ENCODE data around the gene SLC39A2.
"Not testable (repeated sequence)": the region's sequence is repeated elsewhere in the genome, so short reads cannot be mapped to it uniquely, and the experiment has no call there.

SLC39A2 gene, protein sequence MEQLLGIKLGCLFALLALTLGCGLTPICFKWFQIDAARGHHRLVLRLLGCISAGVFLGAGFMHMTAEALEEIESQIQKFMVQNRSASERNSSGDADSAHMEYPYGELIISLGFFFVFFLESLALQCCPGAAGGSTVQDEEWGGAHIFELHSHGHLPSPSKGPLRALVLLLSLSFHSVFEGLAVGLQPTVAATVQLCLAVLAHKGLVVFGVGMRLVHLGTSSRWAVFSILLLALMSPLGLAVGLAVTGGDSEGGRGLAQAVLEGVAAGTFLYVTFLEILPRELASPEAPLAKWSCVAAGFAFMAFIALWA

DNA sequence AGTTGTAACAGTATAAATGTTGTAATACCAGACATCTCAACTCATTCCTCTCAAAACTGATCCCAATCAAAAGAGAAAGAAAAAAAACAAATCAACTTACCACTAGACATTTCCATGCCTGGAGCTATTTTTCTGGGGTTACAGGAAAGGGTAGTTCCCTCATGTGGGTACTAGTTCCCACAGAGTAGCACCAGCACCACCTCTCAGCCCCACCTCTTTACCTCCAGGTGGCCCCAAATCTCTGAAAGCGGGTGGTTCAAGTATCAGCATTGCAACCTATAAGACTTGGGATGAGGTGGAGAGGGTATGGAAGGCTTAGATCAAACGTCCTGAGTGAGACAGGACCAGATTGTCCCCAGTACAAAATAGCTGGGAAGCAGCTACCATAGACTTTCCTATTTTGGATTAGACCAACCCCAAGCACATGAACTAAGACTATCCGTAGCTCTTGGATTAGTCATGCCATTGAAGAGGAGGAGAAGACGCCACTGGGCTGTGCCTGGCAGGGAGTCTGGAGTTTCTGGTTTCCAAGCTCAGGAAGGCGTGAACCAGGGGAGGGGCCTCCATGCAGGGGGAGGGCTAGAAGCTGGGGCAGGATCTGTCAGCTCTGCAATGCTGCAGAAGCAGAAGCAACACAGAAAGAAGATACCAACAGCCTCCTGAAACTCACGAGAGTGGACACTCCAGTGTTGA lies at the start of gene SLC39A2:
Gene SLC39A2, plus strand, starts transcription at position 620 of the 693 bp plus-strand sequence. CDS start 154 bp downstream, outside the sequence.
- peak; percentile 62 for DNase-seq (ENCODE audit: low read depth)

DNA sequence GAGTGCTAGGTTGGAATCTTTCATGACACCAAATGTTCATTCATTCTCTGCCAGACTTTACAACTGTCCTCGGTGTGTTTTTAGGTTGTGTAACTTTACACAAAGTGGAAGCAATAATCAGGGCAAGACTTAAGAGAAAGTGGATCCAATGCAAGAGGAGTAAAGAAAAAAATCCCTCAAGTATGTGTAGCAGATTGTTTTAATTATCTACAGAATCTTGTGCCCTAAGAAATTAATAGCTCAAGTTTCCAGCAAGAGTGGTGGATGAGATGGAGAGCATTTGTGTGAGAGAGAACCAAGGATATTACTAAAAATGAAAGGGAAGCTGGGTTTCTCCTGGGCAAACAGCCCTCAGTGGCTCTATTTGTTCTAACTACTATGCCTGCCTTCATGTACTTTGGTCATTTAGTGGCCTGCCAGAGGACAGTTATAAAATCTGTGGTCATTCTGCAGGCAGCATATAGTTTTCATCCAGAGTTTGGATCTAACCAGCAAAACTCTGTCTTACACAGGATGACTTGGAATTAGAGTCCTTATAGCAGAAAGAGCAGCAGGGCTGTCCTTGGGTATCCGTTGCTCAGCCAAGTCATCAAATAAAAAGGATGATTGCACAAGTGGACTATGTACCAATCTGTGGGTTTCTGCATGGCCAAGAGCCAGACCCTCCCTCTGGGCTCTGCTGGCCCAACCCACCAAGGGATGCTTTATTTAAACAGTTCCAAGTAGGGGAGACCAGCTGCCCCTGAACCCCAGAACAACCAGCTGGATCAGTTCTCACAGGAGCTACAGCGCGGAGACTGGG lies 44.2 kb upstream of the SLC39A2 start, which contains the start of gene RNASE2:
Gene RNASE2, plus strand, starts transcription at position 752 of the 802 bp plus-strand sequence. CDS start 285 bp downstream, outside the sequence.
- not testable (repeated sequence) for DNase-seq (ENCODE audit: low read depth)

DNA sequence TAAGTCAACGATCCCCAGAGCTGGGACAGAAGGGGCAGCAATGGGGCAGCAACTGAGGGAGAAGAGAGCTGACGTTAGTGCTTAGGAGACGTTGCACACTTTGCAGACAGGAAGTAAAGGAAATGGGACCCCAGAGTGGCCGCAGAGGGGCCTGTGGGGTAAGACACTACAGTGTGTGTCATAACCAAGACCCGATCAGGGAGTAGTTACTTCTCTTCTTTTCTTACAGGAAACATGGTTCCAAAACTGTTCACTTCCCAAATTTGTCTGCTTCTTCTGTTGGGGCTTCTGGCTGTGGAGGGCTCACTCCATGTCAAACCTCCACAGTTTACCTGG lies 43.6 kb upstream of the SLC39A2 start:
- DNase-seq (ENCODE audit: low read depth), result not testable (repeated sequence)

DNA sequence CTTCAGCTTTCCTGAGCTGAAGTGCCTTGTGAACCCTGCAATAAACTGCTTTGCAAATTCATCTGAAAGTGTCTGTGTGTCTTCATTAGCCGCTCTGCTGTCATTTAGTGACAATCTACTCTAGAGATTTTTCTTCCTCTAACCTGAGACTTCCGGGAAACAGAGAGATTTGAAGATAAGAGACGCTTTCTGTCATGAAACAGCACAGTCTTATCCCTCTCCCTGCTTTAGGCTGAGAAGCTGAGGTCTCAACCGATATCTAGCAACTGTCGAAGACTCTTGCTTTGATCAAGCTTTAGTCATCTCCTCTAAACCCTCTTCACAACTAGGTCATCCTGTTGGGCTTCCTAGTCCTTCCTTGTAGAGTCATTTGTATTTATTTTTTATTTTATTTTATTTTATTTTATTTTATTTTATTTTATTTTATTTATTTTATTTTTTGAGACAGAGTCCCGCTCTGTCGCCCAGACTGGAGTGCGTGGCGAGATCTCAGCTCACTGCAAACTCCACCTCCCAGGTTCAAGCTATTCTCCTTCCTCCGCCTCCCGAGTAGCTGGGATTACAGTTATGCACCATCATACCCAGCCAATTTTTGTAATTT lies 42.6 kb upstream of the SLC39A2 start:
- no peak for DNase-seq (ENCODE audit: low read depth)

DNA sequence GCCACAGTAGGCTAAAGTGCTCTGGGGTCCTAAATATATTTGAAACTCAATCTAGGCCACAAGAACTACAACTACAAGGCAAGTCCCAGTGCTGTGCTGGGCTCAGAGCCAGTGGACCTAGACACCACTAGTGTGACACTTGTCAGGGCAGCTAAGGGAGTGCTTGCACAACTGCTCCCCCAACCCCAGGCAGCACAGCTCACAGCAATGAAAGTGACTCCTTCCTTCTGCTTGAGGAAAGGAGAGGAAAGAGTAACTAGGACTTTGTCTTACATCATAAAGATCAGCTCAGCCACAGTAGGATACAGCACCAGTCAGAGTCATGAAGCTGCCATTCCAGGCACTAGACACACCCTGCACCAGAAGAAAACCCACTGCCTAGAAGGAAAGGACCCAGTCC lies 40.1 kb upstream of the SLC39A2 start:
- DNase-seq (ENCODE audit: low read depth), result not testable (repeated sequence)

DNA sequence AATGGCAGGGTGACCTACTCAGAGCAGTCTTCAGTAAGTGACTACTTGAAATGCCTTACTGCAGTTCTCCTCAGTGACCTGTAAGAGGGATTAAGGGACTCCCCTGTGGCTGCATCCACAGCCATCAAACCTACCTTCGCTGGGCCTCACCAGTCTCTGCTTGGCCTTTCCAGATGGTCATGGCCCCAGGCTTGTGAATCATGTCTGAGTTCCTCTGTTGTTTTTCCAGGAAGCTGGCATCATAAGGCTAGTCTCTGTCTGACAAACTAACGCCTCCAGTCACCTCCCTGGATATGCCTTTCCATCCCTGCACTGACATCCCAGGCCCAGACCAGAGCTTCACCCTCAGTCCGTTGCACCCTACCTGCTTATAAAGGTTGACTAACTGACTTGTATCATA lies 29.8 kb upstream of the SLC39A2 start:
- DNase-seq (ENCODE audit: low read depth), result no peak

DNA sequence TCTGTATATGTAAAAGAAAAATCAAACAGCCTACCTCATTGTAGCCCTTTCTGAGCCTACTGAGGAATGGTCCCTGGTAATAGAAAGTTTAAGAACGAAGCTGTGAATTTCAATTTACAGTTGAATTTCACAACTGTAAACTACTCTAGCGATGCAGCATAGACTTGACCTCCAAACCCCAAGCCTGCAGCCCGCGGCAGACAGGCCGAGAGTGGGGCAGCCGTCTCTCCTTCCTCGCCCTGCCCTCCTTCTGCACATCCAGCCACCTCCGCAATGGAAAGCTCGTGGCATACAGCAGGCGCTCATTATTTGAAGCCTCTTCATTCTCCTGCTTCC lies 28.5 kb upstream of the SLC39A2 start:
- no peak for DNase-seq (ENCODE audit: low read depth)

DNA sequence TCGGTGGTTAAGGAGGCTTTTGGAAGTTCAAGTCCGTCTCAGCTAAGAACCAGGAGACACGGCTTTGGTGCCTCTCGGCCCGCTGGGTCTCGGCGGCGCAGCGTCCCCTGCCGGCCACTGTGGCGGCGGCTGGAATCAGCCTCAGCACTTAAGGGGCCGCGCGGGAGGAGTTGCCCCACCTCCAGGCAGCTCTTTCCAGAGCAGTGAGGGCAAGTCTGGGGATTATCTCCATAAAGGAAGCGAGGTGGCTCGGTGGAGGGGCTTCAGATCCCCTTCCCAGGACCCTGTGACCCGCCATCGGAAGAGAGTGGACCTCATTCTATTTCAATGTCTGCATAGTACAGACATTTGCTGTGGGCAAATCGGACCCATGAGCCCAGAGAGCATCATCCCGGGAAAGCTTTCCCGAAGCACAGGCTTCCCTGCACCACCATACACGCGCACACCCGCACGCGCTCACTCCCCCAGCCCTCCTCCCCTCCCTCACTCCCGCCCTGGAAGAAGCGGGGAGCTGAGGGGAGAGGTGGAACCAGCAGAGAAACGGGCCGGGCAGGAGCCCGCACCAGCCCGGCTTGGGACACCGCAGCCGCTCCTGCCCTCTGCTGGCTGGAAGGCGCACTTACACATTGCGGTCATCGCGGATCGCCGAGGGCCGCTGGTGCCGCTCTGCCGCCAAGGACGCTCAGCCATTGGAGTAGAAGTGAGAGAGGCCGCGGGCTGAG lies 27.9 kb upstream of the SLC39A2 start:
- peak; percentile 48 for DNase-seq (ENCODE audit: low read depth)

DNA sequence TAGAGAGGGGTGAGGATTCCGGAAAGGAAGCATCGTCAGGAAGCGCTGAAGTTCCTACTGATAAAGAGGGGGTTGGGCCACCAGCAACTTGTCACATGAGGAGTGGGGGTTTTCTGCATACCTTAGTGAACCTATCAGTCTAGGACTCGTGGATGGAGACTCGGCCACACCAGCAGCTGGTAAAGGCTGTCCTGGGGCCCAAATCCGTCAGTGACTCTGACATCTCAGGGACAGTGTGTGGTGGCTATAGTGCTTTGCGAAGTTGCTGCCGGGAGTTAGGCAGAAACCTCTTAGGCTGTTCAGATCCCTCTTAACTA lies 27.4 kb upstream of the SLC39A2 start:
- DNase-seq (ENCODE audit: low read depth), result no peak

DNA sequence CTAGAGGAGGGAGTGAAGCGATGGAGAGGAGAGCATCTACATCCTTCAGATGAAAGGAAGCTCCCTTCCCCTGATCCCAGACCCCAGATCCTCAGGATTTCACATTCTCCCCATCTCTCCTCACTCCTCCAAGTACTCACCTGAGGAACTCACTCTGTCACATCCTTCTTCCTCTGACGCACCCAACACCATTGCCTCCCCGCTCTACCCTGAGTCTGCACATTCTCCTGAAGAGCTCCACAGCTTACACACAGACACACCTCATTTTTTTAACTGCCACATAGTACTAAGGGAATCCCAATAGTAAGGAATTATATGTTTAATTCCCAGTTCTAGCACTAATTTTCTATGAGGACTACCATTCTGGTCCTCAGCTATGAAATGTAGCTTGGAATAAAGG lies 25.6 kb upstream of the SLC39A2 start:
- no peak for DNase-seq (ENCODE audit: low read depth)

DNA sequence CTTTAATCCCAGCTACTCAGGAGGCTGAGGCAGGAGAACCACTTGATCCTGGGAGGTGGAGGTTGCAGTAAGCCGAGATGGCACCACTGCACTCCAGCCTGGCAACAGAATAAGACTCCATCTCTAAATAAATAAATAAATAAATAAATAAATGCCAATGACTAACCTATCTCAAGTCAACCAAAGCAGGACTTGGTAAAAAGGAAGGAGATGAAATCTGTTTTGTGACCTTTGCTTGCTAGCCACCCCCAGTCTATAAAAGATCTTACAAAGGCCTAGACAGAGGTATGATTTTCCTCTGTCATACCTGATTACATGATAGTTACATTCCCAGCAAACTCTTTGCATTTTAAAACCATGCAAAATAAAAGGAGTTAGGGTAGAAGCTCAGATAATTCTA lies 22.8 kb upstream of the SLC39A2 start:
- DNase-seq (ENCODE audit: low read depth), result no peak

DNA sequence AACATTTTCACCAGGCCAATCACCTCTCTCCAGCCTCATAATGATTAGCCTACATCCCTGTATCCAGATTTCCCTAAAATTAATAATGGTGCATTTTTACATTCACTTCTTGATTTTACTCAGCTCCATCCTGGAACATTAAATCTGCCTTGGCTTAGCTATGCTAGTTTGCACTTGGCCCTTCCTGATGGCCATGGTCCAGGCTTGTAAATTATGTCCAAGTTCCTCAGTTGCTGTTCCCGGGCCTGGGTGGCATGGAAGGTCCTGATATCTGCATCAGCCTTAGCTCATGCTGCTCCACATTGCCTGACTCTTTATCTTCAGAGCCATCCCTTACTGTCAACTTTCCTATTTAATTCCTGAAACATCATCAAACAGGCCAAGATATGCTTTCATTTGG lies 20.4 kb upstream of the SLC39A2 start:
- DNase-seq (ENCODE audit: low read depth), result no peak

DNA sequence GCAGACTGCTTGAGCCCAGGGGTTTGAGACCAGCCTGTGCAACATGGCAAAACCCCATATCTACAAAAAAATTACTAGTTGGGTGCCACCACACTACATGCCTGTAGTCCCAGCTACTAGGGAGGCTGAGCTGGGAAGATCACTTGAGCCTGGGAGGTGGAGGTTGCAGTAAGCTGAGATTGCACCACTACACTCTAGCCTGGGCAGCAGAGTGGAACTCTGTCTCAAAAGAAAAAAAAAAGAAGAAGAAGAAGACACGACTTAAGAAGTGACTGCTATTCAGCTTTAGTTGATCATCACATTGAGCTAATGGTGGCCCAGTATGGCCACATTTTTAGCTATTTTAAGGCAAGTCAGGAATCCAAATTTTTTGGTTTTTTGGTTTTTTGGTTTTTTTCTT lies 18.2 kb upstream of the SLC39A2 start:
- no peak for DNase-seq (ENCODE audit: low read depth)

DNA sequence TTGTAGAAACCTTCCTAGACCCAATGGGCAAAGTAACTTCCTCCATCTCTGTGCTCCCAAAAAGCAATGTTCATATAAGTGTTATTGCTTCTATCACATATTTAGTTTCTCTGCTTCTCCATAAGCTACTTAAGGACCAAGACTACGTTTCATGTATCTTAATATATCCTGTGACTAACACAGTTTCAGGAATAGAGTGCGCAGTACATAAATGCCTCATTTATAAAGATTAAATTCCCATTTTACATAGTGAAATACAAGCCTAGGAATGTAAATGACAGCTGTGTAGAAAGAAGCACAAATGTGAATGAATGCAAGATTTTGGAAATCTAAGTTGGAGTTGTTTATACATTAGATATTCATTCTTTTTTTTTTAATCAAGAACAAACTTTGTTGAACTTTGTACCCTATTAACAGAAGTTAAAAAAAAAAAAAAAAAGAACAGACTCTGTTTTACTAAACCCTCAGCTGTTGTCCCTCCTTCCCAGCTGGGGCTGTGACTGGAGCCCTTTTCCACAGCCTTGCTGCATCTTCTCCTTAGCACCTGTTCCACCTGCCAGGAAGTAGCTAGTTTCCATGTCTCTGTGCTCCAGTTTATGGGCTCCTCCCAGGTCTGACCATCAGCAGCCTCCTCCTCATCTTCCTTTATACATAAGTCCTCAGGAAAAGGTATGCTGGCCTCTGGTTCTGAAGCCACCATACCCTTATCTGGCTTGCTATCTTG lies 16.3 kb upstream of the SLC39A2 start:
- DNase-seq (ENCODE audit: low read depth), result no peak

DNA sequence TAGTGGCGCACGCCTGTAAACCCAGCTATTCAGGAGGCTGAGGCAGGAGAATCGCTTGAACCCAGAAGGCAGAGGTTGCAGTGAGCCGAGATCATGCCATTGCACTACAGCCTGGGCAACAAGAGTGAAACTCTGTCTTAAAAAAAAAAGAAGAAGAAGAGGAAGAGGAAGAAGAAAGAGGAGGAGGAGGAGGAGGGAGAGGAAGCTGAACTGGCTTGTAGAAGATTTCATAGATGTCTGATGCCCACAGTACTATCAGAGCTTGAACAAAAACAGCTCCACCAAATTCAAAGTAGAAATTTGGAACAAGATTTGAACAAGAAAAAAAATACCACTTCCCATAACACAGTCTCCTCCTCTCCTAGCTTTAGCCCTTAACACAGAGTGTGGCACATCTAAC lies 13.4 kb upstream of the SLC39A2 start:
- not testable (repeated sequence) for DNase-seq (ENCODE audit: low read depth)

DNA sequence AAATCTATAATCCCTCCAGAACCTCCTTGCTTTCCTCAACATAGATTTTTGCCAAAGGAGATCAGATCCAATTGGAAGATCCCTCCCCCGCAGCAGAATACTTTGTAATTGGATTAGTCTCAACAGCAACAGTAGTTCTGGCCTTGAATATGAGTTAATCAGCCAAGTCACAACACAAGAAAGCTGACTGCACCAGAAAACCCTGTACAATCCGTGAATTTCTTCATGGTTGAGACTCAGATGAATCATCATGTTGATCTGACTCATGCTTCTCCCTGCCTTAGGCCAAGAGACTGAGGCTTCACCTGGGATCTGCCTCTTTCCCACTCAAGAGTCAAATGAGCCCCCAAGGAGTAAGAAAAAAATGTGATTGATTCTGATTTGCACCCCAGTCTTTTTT lies 12.3 kb upstream of the SLC39A2 start:
- DNase-seq (ENCODE audit: low read depth), result peak; percentile 82

DNA sequence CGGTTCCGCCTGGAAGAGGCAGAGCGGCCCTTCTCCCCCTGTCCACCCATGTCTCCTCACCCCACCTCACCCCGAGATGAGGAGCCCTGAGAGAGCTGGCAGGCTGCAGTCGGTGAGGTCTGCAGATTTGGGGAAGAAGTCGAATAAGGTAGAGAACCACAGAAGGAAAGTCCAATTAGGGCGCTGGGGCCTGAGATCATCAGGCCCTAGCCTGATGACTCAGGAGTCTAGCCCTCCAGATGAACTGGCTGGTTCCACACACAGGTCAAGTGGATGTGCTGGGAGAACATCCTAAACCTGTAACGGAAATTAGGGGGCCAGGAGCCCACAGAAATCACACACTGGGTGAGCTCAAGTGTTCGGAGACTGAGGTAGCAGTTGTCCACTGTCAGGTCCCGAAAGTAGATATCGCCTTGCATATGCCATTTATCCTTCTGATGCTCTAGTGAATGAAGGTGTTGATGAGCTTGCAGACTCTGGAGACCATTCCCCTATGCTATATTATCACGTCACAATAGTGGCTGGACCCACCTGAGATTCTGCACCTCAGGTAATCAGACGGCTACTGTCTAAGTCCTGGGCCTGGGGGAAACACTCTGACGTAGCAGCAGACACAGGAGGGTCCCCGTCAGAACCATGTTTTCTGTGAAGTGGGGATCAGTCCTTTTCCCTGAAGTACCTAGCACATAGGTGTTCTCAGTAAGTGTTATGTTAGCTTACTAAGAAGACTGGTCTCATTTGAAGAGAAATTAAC lies 10.2 kb upstream of the SLC39A2 start:
- no peak for DNase-seq (ENCODE audit: low read depth)

DNA sequence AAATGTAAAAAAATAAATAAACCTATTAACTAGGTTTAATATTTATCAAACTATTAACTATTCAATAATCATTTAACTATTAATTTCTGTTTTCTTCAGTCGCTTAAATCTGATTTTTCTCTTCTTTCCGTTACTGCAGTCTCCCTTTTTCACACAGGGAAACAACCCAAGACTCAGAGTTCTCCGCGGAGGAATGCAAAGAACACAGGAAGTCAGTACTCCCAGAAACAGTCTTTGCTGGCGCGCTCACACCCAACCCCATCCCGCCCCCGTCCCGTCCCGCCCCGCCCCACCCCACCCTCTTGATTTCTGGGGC lies 9.7 kb upstream of the SLC39A2 start:
- DNase-seq (ENCODE audit: low read depth), result no peak

DNA sequence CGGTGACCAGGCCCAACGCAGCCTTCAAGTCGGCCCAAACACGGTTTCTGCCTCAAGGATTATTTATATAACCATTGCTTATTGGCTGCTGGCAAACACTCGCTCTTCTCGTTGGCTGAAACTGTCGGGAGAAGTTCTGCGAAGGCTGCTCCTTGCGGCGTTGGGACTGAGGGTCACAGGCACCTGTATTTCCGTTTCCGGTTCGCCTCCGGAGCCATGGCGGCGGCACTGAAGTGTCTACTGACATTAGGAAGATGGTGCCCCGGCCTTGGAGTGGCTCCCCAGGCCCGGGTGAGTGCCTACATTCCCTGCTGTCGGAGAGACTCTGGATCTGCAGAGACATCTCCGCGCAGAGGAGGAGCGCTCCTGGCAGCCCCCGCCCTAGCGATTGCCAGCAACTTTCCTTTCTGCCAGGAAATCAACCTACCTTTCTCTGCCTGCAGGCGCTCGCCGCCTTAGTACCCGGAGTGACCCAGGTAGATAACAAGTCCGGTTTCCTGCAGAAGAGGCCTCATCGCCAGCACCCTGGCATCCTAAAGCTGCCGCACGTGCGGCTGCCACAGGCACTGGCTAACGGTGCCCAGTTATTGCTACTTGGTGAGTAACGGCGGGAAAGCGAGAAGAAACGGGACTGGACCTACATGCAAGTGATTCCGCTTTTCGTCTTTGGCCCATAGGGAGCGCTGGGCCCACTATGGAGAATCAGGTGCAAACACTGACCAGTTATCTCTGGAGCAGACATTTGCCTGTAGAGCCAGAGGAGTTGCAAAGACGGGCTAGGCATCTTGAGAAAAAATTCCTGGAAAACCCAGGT lies 9.1 kb upstream of the SLC39A2 start, which contains the start of gene METTL17:
Gene METTL17, plus strand, starts transcription at position 194 of the 814 bp plus-strand sequence. Its CDS starts 23 bp downstream, at position 217.
- DNase-seq (ENCODE audit: low read depth), result peak; percentile 91

DNA sequence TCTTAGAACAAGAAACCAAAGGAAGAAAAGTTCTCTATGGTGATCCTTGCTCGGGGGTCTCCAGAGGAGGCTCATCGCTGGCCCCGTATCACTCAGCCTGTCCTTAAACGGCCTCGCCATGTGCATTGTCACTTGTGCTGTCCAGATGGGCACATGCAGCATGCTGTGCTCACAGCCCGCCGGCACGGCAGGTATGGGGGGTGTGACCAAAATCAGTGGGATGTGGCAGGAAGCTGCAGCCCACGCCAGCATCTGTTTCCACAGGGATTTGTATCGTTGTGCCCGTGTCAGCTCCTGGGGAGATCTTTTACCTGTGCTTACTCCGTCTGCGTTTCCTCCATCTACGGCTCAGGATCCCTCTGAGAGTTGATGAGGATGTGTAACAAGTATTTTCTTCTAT lies 2.6 kb upstream of the SLC39A2 start:
- DNase-seq (ENCODE audit: low read depth), result no peak

Data from GM04504 (cell line).